T47D (cell line): ENCODE data around the gene AHNAK.
A peak's percentile ranks its signal among the peaks of the same experiment; 100 is the strongest.

Experiments used
- DNase-seq, 2 experiments: peaks; one replicate each; pipeline versions ENCODE4 v3.0.0 to v3.0.0-alpha.2; 2011 to 2012; ENCODE audit warnings: low read depth in 1 of 2, low spot score in 1 of 2
- JUND ChIP-seq: IDR thresholded peaks from 2 replicates; pipeline ENCODE4 v1.6.1; 2012; ENCODE audit warnings: low read depth
- in situ Hi-C: cut with HindIII; loops from 2 replicates; pipeline ENCODE4 v1.10.0; 2016; ENCODE audit warnings: low sequenced_read_pairs, low pct_unique_long_range_greater_than_20kb

AHNAK gene

GRCh38 chr11:62427630-62428233, 118.9 kb downstream of the AHNAK start:
- in situ Hi-C loops, result no loop called here
- no peak for DNase-seq
- no peak for TF ChIP-seq JUND

GRCh38 chr11:62423012-62423411, 123.6 kb downstream of the AHNAK start:
- no peak for DNase-seq
- TF ChIP-seq JUND, result no peak
- in situ Hi-C loops, result no loop called here

GRCh38 chr11:62421996-62422395, 124.6 kb downstream of the AHNAK start:
- no peak for DNase-seq
- in situ Hi-C loops, result no loop called here
- no peak for TF ChIP-seq JUND

GRCh38 chr11:62420882-62421281, 125.7 kb downstream of the AHNAK start:
- in situ Hi-C loops, result no loop called here
- TF ChIP-seq JUND, result no peak
- no peak for DNase-seq

- no peak for TF ChIP-seq JUND
- DNase-seq, result no peak
- in situ Hi-C loops, result no loop called here
Measured at GRCh38 chr11:62419943-62420342, 126.7 kb downstream of the AHNAK start.

GRCh38 chr11:62419314-62419929, 127.2 kb downstream of the AHNAK start:
- in situ Hi-C loops, result no loop called here
- TF ChIP-seq JUND, result no peak
- DNase-seq, result no peak

GRCh38 chr11:62418733-62419132, 127.9 kb downstream of the AHNAK start, which contains the start of gene SCGB1A1:
SCGB1A1 (plus strand) TSS chr11:62419033; CDS start chr11:62419096, 63 bp downstream.
- in situ Hi-C loops, result no loop called here
- no peak for TF ChIP-seq JUND
- no peak for DNase-seq

- in situ Hi-C loops, result no loop called here
- no peak for DNase-seq
- TF ChIP-seq JUND, result no peak
Measured at GRCh38 chr11:62418136-62418535, 128.5 kb downstream of the AHNAK start.

DNA sequence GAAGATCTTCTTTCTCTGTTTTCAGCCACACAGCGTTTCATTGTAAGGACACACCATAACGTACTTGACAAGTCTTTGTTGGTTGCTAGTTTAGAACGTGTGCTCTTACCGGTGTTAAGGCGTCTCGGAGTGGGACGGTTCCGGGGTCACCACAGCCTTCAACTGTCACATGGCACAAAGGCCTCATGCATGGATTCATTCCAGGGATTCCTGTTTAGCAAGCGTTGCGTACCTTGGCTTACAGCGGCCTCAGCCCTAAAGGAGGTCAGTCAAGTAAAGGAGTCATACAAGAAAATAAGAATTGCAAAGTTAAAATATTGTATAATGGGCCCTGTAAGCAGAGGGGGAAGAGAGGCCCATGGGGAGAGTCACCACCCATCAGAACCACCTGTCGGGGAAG, 130.0 kb downstream of the AHNAK start:
- in situ Hi-C loops, result no loop called here
- no peak for TF ChIP-seq JUND
- DNase-seq, result peak in 1 of 2 experiments; percentile 65

DNA sequence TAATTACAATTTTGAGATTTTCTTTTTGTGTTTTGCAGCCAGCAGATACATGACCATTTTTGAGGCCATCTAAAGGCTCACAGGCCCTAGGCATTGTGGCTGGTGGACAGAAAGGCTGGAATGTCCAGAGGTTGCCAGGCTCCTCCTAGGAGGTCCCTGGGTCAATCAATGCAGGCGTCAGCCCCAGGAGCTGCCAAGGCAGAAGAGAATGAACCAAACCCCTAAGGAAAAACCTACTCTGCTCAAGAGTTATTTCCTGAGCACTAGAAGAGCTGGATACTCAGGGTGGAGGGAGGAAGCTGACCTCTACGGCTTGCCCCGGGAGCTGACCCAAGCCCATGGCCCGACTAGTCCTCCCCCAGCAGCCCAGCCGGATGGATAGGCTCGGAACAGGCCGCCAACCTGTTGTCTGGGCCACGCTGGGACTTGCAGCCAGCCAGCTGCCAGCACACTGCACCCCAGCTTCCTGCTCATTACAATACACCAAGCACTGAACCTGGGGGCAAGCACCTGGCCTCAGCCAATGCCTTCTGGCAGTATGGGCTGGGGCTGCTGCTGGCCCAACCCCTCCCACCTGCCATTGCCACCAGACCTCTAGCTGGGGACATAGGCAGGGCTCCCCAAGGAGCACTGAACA, 133.4 kb downstream of the AHNAK start:
- no peak for TF ChIP-seq JUND
- in situ Hi-C loops, result no loop called here
- no peak for DNase-seq

DNA sequence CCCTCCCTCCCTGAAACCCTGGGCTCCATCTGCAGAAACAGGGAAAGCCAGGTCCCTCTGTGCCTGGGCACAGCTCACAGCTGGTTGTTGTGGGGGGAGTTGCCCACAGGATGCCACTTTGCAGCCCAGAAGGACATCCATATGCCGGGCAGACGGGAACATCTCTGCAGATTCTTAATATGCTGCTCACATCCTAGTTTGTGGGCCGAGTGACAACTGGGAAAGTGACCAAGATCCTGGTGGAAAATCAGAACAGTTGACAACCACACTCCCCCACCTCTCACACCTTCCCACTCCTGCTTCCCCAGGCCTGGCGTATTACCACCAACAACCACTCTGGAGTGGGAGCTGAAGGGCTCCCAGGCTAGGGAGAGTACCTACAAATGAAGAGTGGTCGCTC, 135.1 kb downstream of the AHNAK start:
- TF ChIP-seq JUND, result no peak
- no peak for DNase-seq
- in situ Hi-C loops, result no loop called here

DNA sequence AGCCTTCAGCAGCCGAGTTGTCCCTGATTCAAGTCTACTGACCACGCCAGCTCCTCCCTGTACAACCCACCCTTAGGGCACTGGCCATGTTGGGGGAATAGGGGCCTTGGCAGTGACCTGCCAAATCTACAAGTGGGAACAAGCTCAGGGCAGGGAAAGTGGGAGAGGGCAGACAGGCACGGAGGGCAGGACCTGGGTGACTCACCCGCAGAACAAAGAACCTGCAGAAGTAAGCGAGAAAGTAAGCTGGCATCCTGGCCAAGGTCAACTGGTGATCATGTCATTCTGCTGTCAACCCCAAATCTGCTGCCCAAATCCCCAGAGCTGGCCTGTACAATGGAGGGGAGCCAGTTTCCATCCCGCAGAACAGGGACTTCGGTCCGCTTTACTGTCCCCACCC, 135.6 kb downstream of the AHNAK start:
- DNase-seq, result no peak
- no peak for TF ChIP-seq JUND
- in situ Hi-C loops, result no loop called here

- in situ Hi-C loops, result no loop called here
- no peak for DNase-seq
- TF ChIP-seq JUND, result no peak
Measured at GRCh38 chr11:62409831-62410230, 136.8 kb downstream of the AHNAK start.
